ENCODE measurements around the gene DCLK1.

DCLK1 gene

DNA sequence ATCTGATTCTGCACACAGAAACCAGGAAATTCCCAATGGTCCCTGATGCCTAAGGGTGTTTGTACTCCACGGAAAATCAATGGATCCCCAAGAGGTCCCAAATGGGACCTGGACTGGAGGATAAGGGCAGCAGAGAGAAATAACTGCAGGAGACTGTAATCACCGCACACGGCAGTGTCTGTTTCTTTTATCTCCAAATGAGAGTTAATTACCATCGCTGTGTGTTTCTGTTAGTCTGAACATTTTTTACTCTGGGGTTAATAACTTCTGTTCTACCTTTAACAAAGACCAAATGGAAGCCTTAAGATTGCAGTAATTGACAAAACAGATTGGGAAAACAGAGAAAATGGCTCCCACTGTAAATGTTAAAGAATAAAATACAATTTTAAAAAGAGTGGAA lies 320.9 kb downstream of the DCLK1 start:
- no peak overlapping the region for H3K4me3 ChIP-seq (ENCODE audit: low read depth, low read length)
- DNase-seq (ENCODE audit: low read depth): no peak
- TF ChIP-seq, protein P1, sequence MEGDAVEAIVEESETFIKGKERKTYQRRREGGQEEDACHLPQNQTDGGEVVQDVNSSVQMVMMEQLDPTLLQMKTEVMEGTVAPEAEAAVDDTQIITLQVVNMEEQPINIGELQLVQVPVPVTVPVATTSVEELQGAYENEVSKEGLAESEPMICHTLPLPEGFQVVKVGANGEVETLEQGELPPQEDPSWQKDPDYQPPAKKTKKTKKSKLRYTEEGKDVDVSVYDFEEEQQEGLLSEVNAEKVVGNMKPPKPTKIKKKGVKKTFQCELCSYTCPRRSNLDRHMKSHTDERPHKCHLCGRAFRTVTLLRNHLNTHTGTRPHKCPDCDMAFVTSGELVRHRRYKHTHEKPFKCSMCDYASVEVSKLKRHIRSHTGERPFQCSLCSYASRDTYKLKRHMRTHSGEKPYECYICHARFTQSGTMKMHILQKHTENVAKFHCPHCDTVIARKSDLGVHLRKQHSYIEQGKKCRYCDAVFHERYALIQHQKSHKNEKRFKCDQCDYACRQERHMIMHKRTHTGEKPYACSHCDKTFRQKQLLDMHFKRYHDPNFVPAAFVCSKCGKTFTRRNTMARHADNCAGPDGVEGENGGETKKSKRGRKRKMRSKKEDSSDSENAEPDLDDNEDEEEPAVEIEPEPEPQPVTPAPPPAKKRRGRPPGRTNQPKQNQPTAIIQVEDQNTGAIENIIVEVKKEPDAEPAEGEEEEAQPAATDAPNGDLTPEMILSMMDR (conservative IDR thresholded peaks at IDR 0.05; ENCODE audit: low read depth, low read length): no peak

DNA sequence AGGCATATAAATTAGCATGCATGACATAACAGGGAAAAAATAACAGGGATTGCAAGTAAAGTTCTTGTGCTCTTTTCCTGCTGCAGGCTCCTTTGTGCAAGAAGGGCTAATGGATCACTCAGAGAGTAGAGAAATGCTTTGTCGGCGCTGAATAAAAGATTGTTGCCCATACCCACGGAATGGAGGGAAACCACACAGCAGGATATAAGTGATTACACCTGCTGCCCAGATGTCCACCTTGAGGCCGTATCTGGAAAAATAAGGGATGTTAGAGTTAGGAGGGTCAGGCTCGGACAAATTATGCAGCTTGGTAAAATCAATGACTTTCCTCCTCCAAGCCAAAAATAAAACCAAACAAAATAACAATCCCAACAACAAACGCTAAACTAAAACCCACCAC lies 322.3 kb downstream of the DCLK1 start:
- DNase-seq (ENCODE audit: low read depth): no peak
- no peak overlapping the region for H3K4me3 ChIP-seq (ENCODE audit: low read depth, low read length)
- TF ChIP-seq, protein P1 (conservative IDR thresholded peaks at IDR 0.05; ENCODE audit: low read depth, low read length): no peak

DNA sequence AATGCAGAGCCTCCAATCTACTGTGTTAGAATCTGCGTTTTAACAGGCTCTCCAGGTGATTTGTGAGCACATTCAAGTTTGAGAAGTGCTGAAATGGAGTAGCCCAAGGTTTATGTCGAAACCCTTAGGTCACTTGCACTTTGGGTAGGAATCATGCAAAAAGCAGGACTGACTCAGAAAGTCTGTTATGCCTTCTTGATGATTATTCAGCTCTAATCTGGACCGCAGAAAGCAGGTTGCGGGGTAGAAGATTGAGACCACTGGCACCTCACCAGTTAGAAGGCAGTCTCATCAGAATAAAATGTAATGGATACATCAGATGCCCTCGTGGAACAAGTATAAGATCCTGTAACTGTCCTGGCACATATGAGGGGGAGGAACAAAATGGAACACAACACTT lies 326.3 kb downstream of the DCLK1 start:
- no peak overlapping the region for H3K4me3 ChIP-seq (ENCODE audit: low read depth, low read length)
- TF ChIP-seq, protein P1 (conservative IDR thresholded peaks at IDR 0.05; ENCODE audit: low read depth, low read length): no peak
- no peak for DNase-seq (ENCODE audit: low read depth)

DNA sequence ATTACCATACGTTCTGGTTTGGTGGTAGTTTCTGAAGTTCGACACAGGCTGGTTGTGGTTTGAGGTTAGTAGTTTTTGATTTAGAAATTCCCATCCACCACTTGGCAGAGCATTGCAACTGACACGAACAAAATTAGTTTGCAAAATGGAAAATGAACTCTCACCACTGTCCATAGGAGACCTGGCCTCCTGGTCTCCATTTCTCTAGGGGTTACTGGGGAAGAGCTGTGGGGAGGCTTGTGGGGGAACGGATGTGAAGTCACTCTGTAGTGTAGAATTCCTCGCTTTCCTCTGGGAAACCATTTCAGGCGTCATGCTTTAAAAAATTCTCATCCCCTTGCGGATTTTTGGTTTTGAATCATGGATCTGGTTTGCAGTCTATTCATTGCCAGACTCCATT lies 333.2 kb downstream of the DCLK1 start:
- H3K4me3 ChIP-seq (ENCODE audit: low read depth, low read length): no peak overlapping the region
- TF ChIP-seq, protein P1 (conservative IDR thresholded peaks at IDR 0.05; ENCODE audit: low read depth, low read length): no peak
- DNase-seq (ENCODE audit: low read depth): no peak

DNA sequence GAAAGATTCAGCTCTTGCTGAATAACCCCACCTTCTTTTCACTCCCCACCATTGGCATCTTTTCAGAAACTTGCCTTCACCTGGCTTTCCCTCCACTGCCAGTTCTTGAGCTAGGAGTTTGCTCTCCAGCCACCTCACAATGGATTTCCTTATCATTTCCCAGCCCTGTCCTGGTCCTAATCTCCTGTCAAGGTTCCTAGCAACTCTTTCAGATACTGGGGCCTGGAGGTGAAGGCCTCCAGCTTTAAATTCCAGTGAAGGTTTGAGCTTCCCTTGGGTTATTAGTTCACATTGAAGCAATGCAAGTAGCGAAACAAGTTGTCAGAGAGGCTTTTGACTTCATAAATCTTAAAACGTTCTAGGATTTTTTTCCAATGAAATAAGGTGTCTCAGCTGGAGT lies 333.9 kb downstream of the DCLK1 start:
- TF ChIP-seq, protein P1 (conservative IDR thresholded peaks at IDR 0.05; ENCODE audit: low read depth, low read length): no peak
- DNase-seq (ENCODE audit: low read depth): no peak

DNA sequence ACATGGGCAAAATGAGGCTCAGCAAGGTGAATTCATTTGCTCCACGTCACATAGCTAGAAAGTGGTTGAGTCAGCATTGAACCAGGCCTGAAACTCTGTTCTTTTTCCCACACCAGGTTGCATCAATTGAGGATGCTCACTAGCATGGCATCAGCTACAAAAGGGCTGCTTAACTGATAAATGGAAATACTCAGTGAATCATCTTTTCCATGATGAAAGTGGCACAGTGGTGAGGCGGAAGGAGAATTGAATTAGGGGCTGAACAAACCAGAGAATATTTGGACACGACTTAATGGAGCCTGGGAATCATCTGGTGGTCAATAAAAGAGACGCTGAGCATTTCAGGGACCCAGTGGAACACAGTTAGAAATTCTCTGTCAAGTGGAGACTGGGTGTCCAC lies 334.6 kb downstream of the DCLK1 start:
- no peak overlapping the region for H3K4me3 ChIP-seq (ENCODE audit: low read depth, low read length)
- TF ChIP-seq, protein P1 (conservative IDR thresholded peaks at IDR 0.05; ENCODE audit: low read depth, low read length): no peak
- no peak for DNase-seq (ENCODE audit: low read depth)

More for the DNA sequence above, 333.9 kb downstream of the DCLK1 start:
- H3K4me3 ChIP-seq (ENCODE audit: low read depth, low read length): no peak overlapping the region

DNA sequence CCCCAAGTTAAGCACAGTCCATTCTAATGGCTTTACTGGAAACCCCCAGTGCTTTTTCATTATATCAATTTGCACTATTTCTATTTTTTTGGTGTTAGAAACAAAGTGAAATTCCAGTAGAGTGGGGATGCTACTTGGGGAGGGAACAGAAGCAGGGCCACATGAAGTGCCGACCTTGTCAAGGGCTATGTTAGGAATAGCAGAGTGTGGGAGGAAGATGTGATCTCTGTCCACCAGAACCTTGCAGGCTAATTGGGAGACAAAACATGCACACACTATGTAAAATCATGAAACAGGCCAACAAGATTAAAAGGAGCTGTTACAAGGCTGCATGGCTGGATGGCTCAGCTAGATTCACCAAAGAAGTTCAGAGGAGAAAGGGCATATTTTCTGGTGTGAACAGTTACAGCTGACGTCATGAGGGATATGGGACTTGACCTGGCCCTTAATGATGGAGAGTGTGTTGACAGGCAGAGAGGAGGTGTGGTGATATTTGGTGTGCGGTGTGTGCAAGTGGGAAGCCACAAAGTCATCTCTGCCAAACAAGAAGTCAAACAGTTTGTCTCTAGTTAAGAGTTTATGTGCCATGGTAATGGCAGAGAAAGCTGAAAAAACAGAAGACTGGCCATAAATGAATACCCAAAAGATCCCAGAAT lies 336.3 kb downstream of the DCLK1 start:
- TF ChIP-seq, protein P1 (conservative IDR thresholded peaks at IDR 0.05; ENCODE audit: low read depth, low read length): no peak
- no peak for DNase-seq (ENCODE audit: low read depth)
- H3K4me3 ChIP-seq (ENCODE audit: low read depth, low read length): no peak overlapping the region
